NCI-H524 (cell line): ENCODE results near the gene SYT9.
A peak's percentile ranks its signal among the peaks of the same experiment; 100 is the strongest.

Experiments used
- DNase-seq, 2 experiments: peaks; one replicate each; lab custom pipeline; 2025; lab: John Stamatoyannopoulos, UW

Gene SYT9

DNA sequence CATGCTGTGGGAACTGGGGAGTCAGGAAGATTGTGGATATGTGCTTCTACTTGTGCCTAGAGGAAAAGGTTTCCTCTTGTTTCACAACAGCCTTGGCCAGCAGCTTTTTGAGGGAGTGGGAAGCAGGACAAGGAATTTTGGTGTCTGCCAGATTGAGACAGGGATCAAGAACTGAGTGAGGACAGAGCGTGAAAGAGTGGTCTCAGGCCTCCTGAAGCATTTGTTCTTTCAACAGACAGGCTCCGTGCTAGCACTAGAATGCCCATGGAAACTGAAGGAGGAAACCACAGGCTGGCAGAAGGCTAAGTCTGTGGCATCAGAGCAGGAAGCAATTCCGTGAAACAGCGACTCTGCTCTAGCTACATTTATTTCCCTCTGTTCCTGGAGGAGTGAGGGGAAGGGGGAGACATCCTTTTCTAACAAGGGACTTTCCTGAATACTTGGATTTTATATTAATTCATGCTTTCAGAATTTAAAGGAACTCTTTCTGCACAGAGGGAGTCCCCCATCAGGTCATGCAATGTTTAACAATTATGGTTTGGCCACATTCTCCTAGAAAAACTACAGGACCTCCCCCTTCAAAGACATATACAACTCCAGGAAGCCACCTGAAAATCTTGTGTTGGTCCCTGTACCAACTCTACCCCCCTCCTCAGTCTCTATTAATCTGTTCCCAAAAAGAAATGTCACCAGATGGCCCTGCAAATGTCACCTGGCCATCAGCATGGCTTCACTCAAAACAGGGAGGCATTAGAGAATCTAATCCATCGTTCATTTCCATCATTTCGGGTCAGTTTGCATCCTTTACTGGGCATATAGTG is 96.1 kb downstream of the SYT9 start:
- DNase-seq: peak in 1 of 2 experiments; percentile 34

DNA sequence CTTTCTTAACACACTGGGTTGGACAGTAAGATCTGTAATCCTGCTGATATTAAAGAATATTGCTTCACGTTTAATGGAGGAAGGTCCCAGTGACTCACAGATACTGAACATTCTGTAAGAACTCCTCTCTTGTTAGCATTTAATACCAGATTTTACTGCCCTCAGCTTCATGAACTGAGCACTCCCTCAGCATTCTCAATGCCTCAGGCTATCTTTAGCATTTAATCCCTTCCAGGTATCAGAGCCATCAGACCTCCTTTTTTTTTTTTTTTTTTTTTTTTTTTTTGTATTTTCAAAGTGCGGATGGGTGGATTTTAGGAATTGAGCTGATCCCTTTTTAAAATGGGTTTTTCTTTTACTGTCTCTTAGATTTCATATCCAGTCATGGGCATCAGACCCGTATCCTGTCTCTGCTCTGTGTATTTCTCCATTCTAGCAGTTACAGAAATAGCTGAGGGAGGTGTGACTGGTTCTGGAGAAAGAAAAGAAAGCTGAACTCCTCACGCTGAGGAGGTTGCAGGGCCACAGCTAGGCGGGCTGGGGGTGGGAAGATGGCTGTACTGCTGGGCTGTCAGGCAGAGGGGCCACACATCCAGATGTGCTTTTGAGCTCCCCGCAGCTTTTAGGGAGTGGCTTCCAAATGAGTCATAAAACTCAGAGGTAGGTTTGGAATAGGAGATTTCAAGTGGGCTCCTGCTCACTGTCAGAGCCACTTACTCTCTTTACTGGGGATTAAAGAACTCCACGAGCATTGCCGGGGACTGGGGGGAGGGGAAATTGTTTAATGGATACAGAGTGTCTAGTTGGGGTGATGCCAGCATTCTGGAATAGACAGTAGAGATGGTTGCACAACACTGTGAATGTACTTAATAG is 97.0 kb downstream of the SYT9 start:
- peak; percentile 21 to 64 for DNase-seq

DNA sequence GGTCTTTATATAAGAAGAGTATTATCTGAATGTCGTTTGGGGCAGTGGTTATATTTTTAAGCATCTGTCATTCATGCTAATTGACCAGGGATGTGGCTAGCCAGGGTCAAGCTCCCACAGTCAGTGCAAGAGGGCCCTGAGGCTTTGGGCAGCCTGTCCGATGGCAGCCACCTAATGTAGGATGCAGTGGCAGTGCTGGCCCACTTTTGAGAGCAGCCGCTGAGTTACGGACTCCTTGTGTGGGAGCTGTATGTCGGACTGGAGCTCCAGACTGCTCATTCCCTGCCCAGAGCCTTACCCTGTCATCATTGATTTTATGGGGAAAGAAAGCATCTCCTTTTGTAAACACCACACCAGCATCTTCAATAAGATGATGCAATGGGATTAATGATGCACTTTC is 99.5 kb downstream of the SYT9 start:
- DNase-seq: no peak

DNA sequence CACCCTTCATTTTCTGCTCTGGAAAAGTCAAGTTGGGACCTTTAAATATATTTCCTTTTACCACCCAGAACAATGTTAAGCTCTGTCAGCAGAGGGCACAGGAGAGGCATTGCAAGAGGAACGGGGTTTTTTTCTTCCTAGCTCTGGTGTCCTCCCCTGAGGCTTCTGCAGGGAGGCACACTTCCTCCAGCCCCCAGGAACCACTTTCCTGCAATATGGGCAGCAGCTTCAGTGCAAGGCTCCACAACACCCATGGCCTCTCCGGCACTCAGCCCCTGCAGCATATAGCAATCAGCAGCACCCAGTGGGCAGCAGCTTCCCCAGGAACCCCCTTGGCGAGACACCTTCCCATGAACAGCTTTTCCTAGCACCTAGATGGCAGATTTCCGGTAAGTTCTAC is 101.4 kb downstream of the SYT9 start:
- peak in 1 of 2 experiments; percentile 17 for DNase-seq

DNA sequence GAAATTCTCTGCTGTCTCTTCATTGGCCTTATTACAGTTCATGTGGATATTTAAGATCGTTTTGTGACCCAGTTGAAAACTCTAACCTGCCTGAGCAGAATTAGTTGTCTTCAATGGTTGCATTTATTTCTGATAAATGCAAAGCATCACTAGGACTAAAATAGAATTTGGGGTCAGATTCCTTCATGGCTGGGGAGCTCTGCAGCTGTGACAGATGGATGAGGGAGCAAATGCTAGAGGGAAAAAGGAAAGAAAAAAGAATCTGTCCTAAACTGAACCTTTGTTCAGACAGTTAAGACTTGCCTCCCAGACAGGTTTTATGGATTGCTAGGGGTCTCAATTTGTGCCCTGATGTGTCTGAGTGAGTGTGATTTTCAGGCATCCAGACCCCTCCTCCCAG is 113.0 kb downstream of the SYT9 start:
- DNase-seq: no peak

DNA sequence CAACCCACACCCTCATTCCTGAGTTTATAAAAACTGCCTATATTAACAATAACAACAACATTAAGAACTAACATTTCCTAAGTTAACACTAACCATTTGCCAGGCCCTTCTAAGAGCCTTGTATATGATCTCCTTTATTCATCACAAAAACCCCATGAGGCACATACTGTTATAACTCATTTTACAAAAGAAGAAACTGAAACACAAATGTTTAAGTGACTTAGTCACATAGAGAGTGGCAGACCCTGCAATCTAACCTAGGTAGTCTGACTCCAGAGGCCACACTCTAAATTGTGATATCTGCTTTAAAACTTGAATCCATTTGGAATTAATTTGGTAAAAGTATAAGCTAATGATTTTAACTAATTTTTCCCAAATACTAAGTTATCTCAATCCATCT is 116.1 kb downstream of the SYT9 start:
- no peak for DNase-seq

DNA sequence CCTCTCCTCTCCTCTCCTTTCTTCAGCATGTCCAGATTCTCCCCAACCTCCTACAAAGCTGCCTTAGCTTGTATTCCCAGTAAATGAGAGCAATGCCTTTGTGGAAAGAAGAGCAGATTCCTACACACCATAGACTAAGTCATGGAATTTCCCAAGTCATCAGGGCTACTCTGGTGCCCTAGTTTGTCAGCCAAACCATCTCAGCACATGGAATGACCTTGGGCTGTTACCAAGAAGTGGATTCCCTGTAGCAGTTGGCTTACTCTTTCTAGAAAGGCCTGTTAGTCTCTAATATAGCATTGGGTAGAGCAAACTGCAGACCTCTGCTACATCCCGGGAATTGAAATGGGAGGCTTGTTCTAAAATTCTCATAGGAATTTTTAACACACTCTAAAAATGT is 124.7 kb downstream of the SYT9 start:
- DNase-seq: no peak

DNA sequence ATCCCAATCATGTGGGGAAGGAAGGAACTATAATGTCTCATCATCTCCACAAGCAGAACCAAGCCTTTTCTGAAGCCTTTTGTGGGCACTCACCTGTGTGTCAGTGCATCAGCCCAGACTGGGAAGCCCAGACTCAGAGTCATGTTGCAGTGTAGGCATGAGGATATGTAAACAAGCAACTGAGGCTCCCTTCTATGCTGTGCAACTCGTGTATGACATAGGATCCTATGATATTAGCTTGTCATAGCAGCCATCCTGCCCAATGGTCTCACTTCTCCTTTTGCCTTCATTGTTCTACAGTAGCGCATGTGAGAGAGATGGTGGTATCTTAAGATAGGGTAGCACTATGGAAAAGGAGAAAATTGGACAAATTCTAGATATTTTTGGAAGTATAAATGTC is 130.2 kb downstream of the SYT9 start:
- DNase-seq: no peak

DNA sequence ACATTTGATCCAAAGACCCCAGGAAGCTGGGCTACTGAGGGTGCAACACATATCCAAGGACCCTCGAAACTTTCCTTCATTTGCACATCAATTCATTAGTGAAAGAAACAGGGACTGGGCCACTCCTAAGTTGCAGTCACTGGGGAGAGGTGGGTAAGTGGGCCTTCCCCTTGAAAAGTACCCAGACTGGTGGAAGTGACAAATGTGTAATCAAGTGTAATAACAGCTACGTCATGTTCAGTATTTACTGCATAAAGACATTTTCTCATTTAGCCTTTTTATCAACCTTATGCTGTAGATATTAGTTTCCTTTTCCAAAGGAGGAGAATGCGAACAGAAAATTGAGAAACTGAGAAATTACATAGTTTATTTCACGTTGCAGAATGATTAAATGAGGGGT is 131.7 kb downstream of the SYT9 start:
- DNase-seq: no peak

DNA sequence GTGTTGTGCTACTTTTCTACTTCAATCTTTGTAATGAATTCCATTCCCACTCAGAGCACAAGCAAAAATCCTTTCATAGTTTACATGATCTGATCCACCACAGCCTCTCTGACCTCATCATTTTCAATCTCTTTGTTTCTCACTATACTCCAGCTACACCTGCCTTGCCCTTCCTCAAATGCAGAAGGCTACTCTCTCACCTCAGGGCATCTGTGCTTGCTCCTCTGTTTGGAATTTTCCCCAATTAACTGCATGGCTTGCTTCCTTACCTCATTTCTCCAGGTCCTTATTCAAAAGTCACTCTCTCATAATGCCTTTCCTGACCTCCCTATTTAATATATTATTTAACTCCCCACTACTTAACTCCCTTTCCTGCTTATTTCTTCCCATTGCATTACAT is 133.0 kb downstream of the SYT9 start:
- no peak for DNase-seq

DNA sequence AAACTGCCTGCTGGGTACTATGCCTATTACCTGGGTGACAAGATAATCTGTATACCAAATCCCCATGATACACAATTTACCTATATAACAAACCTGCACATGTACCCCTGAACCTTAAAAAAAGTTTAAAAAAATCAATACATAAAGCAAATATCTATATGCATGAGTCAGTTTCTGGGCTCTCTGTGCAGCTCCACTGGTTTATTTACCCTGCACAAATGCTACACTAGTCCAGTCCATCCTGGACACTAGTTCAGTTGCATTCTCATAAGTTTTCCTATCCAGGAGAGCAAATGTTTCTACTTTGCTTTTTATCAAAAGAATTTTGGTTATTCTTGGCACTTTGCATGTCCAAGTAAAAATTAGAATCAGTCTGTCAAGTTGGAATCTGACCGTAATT is 133.8 kb downstream of the SYT9 start:
- DNase-seq: no peak

DNA sequence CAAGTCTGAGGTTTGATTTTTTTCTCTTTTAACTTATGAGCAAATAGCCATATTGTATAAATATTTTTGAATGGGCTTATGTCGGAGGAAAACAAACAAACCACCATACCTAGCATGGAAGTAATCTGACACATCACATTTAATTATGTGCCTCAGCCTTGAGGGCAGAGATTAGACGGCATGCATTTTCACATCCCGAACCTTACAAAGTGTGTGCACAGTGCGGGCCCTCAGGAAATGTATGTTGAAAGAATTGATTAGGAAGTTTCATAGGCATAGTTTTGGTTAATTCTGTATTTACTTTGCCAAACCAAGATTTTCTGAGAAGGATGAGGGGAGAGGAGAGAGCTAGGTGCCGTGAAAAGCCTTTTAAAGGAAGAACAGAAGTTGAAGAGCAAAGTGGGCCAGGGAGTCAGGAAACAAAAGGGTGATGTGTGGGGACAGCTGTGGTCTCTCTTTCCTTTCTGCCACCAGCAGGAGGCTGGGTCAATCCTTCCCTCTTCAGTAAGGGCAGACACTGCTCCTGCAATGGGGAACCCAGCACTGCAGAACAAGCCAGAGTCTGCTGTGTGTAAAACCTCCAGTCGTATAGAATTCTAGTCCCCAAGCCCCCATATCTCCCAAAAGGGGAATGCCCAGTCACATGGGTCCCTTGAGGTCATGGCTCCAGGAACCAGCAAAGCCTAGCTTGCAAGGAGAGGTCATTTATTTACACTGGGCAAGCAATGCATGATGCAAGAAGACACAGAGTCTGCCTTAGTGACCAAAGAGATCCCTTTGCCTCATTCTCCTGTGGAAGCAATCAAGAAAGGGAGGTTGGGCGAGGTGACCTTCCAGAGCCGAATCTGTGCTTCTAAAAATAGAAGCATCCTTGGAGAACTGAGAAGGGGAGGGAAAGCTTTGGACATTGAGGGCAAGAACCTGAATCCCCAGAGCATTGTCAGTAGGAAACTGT is 162.5 kb downstream of the SYT9 start:
- DNase-seq: no peak

DNA sequence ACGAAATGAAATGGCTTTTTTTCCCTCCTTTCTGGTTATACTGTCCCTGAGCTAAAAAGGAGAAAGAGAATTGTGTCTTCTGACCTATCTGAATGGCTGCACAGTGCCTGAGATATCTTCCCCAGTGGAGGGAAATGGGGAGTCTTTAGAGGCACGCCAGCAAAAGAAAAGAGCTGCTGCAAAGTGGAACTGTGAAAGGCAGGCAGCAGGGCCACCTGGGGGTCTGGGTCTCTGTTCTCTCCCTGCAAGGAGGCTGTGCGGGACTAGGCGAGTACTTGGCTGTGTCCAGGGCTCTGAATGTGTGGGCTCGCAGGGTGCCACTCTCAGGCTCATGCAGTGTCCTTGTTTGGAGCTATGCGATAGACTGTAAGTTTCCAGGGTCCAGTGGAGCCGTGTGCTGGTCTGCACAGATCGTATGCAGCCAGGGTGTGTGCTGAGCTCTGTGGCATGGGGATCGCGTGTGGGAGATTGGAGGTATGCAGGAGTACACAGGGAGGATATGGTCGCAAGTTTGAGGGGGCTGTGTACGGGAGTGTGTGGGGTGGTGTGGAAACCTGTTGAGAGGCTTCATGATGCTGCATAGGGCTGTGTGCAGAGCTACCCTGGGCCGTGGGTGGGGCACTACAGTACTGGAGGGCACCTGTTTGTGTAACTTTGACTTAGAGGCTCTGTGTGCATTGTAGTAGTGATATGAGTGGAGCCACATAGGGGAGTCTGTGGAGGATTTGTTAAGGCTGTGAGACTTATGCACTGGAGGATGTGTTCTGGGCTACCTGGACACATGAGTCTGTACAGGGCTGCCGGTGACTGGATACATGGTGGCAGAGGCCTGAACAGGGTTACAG is 163.5 kb downstream of the SYT9 start:
- DNase-seq: no peak

DNA sequence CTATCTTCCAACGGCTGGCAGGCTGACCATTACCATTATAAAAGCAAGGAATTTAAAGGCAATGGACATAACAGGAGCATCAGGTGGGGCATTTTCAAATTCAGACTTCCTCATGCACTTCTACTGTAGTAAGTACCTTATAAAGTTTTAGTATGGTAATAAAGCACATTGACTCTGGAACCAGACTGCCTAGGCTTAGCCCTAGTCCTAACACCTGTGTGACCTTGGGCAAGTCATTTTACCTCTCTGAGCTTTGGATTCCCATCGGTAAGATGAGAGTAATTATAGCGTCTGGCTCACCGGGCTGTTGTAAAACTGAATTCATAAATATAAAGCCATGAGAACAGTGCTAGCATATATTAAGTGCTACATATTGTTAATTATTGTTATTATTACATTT is 164.4 kb downstream of the SYT9 start:
- no peak for DNase-seq

DNA sequence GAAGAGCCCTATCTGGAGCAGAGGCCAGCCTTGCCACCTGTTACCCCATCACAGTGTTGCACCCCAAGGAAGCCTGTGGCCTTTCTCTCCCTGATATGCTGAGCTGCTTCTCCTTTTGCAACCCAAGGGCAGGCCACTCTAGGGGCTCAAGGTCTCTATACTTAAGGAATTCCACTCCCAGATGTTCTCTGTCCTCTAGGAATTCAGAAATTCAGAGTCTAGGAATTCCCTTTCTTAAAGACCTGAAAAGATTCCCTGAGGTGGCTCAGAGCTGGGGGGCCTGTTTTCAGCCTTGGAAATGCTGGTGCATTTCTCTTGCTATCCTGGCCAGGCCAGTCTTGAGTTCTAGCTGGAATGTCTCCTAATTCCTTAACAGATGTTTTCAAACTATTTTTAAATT is 165.6 kb downstream of the SYT9 start:
- DNase-seq: no peak

DNA sequence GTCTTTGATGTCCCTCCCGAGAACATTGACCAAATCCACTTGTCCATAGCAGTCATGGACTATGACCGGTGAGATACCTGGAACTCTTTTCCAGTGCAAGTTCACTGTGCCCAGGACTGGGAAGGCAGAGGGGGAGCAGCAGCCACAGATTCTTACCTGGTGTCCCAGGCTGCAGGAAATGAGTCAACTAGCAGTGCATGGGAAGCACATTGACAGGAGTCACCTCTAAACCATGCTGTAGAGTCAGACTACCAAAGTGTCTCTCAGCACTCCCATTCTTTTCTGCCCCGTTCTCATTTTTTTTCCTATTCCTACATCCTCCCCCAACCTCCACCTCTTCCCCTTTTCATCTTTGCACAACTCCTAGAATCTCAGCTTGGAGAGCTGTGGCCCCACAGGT is 166.4 kb downstream of the SYT9 start:
- DNase-seq: no peak

DNA sequence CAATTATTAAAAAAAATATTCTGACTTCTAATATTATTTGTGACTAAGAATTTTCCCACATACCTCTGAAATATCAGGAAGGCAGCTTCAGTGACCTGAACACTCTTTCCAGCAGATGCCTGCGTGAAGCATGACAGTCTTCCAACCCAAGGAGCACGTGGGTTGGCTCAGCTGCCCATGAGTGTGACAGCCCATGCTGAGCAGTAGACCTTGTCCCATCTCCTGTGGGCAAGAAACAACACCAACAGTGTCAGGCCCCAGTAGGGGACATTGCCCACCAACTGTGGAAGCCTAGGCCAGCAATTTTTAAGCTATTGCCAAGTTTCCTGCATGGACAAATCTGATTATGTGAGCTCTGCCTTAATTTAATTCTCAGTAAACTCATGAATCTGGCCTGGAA is 167.2 kb downstream of the SYT9 start:
- no peak for DNase-seq

DNA sequence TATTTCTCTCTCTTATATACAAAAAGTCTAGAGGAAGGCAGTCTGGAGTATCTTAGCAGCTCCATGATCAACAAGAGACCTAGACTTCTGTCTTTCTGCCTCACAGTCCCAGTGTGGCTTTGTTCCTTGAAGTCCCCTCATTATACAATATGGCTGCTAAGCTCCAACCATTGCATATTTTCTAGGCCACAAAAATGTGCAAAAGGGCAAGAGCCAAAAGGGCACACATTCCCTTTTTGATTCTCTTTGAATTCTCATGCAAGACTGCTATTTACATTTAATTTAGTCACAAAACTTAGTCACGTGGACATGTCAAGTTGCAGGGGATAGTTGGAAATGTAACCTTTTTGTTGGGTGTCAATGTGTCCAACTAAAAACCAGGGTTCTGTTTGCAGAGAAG is 169.4 kb downstream of the SYT9 start:
- no peak for DNase-seq

DNA sequence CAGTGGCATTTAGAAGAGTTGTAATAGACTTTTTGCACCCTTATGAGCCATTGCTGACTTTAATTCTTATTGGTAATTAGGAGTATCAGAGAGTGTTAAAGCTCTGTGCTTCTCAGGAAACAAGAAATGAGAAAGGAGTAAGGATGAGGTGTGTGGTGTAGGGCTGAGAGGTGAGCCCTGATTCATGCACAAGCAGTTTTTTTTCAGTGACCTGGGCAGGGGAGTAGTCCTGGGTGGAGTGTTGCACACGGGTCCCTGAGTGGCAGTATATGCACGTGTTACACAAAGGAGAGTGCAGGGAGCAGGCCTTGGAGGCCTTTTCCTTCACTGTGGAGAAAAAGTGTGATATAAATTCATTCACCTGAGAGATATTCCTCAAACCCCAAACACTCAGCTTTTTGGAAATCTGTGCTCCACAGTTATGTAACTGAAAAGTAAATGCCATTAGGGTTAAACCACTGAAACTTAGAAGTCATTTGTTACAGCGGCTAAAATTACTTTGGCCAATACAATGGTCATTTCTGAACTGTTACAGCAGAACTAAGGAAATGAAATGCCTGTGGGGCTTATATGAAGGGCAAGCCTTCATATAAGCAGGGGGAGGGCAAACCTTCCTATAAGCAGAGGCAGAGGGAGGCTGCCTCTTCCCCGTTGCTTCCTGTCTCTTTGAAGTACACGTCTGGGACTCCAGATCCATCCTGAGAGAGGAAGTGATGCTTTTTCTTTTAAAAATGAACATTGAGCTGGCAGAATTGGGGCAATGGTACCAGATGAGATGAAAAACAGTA is 171.0 kb downstream of the SYT9 start:
- no peak for DNase-seq

DNA sequence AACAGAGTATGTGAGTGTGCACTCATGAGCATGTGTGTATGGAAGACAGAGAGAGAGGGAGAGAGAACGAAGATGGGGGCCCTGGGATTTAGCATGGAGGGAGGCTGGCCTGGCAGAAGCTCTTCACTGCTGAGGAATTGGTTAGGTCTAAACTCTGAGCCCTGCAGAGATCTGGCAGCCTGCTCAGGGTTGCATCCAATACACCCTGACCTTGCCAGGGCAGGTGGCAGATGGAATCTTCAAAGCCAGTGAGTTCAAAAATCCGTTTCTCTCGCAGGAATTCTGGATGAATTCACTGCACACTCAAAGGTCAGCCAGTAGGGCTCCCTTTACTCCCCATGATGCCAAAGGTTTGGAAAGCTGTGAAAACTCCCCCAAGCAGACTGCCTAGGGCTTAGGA is 172.2 kb downstream of the SYT9 start:
- DNase-seq: no peak
